Measurements from ENCODE around the gene SERINC5. TPM values are rescaled to one million over a fixed set of nuclear protein-coding genes. Genes with fewer than 3 reads are reported as not detected.

The SERINC5 gene
- total and polyA plus RNA-seq, 2 donors (not counting 3 experiments of a cell fraction or from before 2014, with no cell fraction given): 3.2 to 10.1 TPM

- ChIA-PET CTCF (no interaction called here), POLR2A (no interaction called here)
- Histone ChIP-seq H3K27ac (ENCODE audit: insufficient read depth, low read depth, low read length) (no peak overlapping the region), H3K79me2 (ENCODE audit: control insufficient read depth, insufficient read depth, low read length) (no peaks in the 10 kb centered on the region), H3K4me2 (ENCODE audit: insufficient read depth, low read length) (no peak overlapping the region), H3K4me1 (ENCODE audit: control insufficient read depth, extremely low read depth, insufficient read depth, low read length) (peaks cover 15% of the 10 kb centered on the region), H4K20me1 (replicated peaks; ENCODE audit: control insufficient read depth, extremely low read depth, insufficient read depth, low read length) (no peaks in the 10 kb centered on the region), H3K9ac (replicated peaks; ENCODE audit: extremely low read depth, insufficient read depth, low read length) (no peak overlapping the region), H3K9me1 (replicated peaks; ENCODE audit: control insufficient read depth, extremely low read depth, insufficient read depth, low read length) (no peaks in the 10 kb centered on the region), H3K4me3 (replicated peaks in 1 of 3; ENCODE audit: insufficient read depth in 1 of 3, low read depth in 1 of 3, low read length in 3 of 3) (no peak overlapping the region), H2AFZ (ENCODE audit: low read depth, low read length) (no peak overlapping the region), H3K9me3 (replicated peaks; ENCODE audit: control insufficient read depth, insufficient read depth, low read length) (no peaks in the 10 kb centered on the region), H3K27me3 (ENCODE audit: control insufficient read depth in 2 of 2, insufficient read depth in 2 of 2, low read length in 2 of 2) (no peaks in the 10 kb centered on the region), H3K36me3 (ENCODE audit: control insufficient read depth in 2 of 2, extremely low read depth in 1 of 2, insufficient read depth in 2 of 2, low read length in 2 of 2) (no peaks in the 10 kb centered on the region)
- intact Hi-C loops (cut with micrococcal nuclease) (loop anchor here (10.0 kb wide), 1 partner anchor 737 kb away; the partner anchor contains the start of gene HOMER1), dilution Hi-C loops (cut with MboI; ENCODE audit: extremely low pct_ligation_motif_present, low sequenced_read_pairs) (no loop called here)
- no peak for DNase-seq (ENCODE audit: low read depth, low spot score)
- no peak for FAIRE-seq
- no TSS peak for BruUV-seq (replicated peaks)
- TF ChIP-seq MAX (IDR thresholded peaks at IDR 0.05; ENCODE audit: insufficient read depth, insufficient read length) (no peak), GATA2 (IDR thresholded peaks at IDR 0.05; ENCODE audit: insufficient read depth, insufficient read length, low read depth, low read length) (no peak), MYC (IDR thresholded peaks at IDR 0.05; ENCODE audit: low read depth, low read length) (no peak), JUN (IDR thresholded peaks at IDR 0.05; ENCODE audit: borderline replicate concordance, insufficient read depth, insufficient read length, low read depth) (no peak), POLR2A (IDR thresholded peaks at IDR 0.05; ENCODE audit: low read depth, low read length) (no peak), EZH2 (IDR thresholded peaks at IDR 0.05; ENCODE audit: borderline replicate concordance, low read depth, low read length, severe bottlenecking) (no peak), FOS (IDR thresholded peaks at IDR 0.05; ENCODE audit: borderline replicate concordance, insufficient read depth, low read length) (no peak), CTCF (IDR thresholded peaks at IDR 0.05; ENCODE audit: extremely low read depth in 1 of 2, insufficient read depth in 1 of 2, low read depth in 1 of 2, low read length in 2 of 2) (no peak), POLR2AphosphoS5 (IDR thresholded peaks at IDR 0.05; ENCODE audit: insufficient read depth, low read depth, low read length) (no peak)
These were observed 4.2 kb downstream of the SERINC5 start for GRCh38 chr5:80251636-80252035.

Data from endothelial cell of umbilical vein (primary cell).